HG02763 (cell line): ENCODE data around the gene KCNJ4.

Experiments
- ATAC-seq: cut with Tn5 transposase; IDR thresholded peaks from one replicate; pipeline ENCODE4 v1.9.1; 2021; ENCODE audit warnings: mild to moderate bottlenecking, moderate library complexity; ENCODE audit not compliant: unreplicated experiment

Gene KCNJ4

GRCh38 chr22:38454353-38455075 is 485 bp downstream of the KCNJ4 start:
- no peak for ATAC-seq

- no peak for ATAC-seq
Observed at GRCh38 chr22:38453996-38454352, 1.0 kb downstream of the KCNJ4 start.

- no peak for ATAC-seq
Observed at GRCh38 chr22:38453066-38453672, 1.8 kb downstream of the KCNJ4 start.

- no peak for ATAC-seq
Observed at GRCh38 chr22:38452373-38453065, 2.5 kb downstream of the KCNJ4 start.

GRCh38 chr22:38451864-38452263 is 3.1 kb downstream of the KCNJ4 start:
- ATAC-seq: no peak

GRCh38 chr22:38451404-38451803 is 3.6 kb downstream of the KCNJ4 start:
- no peak for ATAC-seq

- no peak for ATAC-seq
Observed at GRCh38 chr22:38450234-38450797, 4.7 kb downstream of the KCNJ4 start.

GRCh38 chr22:38449776-38450175 is 5.2 kb downstream of the KCNJ4 start:
- ATAC-seq: no peak

GRCh38 chr22:38448945-38449745 is 5.9 kb downstream of the KCNJ4 start:
- ATAC-seq: no peak

GRCh38 chr22:38446018-38446601 is 8.9 kb downstream of the KCNJ4 start:
- ATAC-seq: no peak

GRCh38 chr22:38444783-38445182 is 10.2 kb downstream of the KCNJ4 start:
- no peak for ATAC-seq

GRCh38 chr22:38443628-38444521 is 11.1 kb downstream of the KCNJ4 start:
- ATAC-seq: no peak

GRCh38 chr22:38442967-38443627 is 11.9 kb downstream of the KCNJ4 start:
- ATAC-seq: no peak

- ATAC-seq: no peak
Observed at GRCh38 chr22:38441620-38442287, 13.2 kb downstream of the KCNJ4 start.

- no peak for ATAC-seq
Observed at GRCh38 chr22:38440747-38441350, 14.2 kb downstream of the KCNJ4 start.

- ATAC-seq: no peak
Observed at GRCh38 chr22:38437416-38437815, 17.6 kb downstream of the KCNJ4 start.

GRCh38 chr22:38436629-38437395 is 18.2 kb downstream of the KCNJ4 start:
- ATAC-seq: no peak
